H9 (cell line): Measurements from ENCODE around the gene FRK. TPM values are rescaled to one million over a fixed set of nuclear protein-coding genes. Genes with fewer than 3 reads are reported as not detected.

Experiments used
- DNase-seq: peaks from one replicate; pipeline ENCODE4 v3.0.0-alpha.2; 2017
- H2AFZ ChIP-seq: one replicate; pipeline ENCODE4 v1.6.1; 2013; ENCODE audit warnings: mild to moderate bottlenecking, low read length, control low read depth, moderate library complexity
- H2AK5ac ChIP-seq: 2 replicates; pipeline ENCODE4 v1.6.1; 2013; ENCODE audit warnings: low read length, control low read depth, mixed read lengths; ENCODE audit not compliant: insufficient read length
- H2BK120ac ChIP-seq: one replicate; pipeline ENCODE4 v1.6.1; 2013; ENCODE audit warnings: low read depth, mild to moderate bottlenecking, low read length, control low read depth, inconsistent platforms; ENCODE audit not compliant: poor library complexity, severe bottlenecking
- H2BK12ac ChIP-seq: 2 replicates; pipeline ENCODE4 v1.6.1; 2013; ENCODE audit warnings: low read length, control low read depth, mixed read lengths, low read depth; ENCODE audit not compliant: insufficient read length
- H2BK15ac ChIP-seq: 2 replicates; pipeline ENCODE4 v1.6.1; 2013; ENCODE audit warnings: low read depth, low read length, control low read depth
- H2BK20ac ChIP-seq: one replicate; pipeline ENCODE4 v1.6.1; 2013; ENCODE audit warnings: low read depth, mild to moderate bottlenecking, low read length, control low read depth, inconsistent platforms; ENCODE audit not compliant: poor library complexity, severe bottlenecking
- H2BK5ac ChIP-seq: 2 replicates; pipeline ENCODE4 v1.6.1; 2013; ENCODE audit warnings: low read length, control low read depth, mixed read lengths; ENCODE audit not compliant: insufficient read length
- H3K14ac ChIP-seq: 2 replicates; pipeline ENCODE4 v1.6.1; 2013; ENCODE audit warnings: low read length, control low read depth; ENCODE audit not compliant: insufficient read depth
- H3K18ac ChIP-seq: 2 replicates; pipeline ENCODE4 v1.6.1; 2013; ENCODE audit warnings: low read depth, mild to moderate bottlenecking, mixed read lengths, low read length, control low read depth; ENCODE audit not compliant: insufficient read length
- H3K23ac ChIP-seq: 2 replicates; pipeline ENCODE4 v1.6.1; 2013; ENCODE audit warnings: low read length, control low read depth, mixed read lengths, low read depth; ENCODE audit not compliant: insufficient read length
- H3K23me2 ChIP-seq: 2 replicates; pipeline ENCODE4 v1.6.1; 2013; ENCODE audit warnings: low read depth, mild to moderate bottlenecking, mixed read lengths, low read length, control low read depth; ENCODE audit not compliant: insufficient read length, poor library complexity, severe bottlenecking
- H3K27ac ChIP-seq: 2 replicates; pipeline ENCODE4 v1.5.1; 2013; ENCODE audit warnings: low read length, control low read depth, mixed read lengths, low read depth; ENCODE audit not compliant: insufficient read length
- H3K27me3 ChIP-seq: 2 replicates; pipeline ENCODE4 v1.6.1; 2013; ENCODE audit warnings: low read length, control low read depth, inconsistent platforms; ENCODE audit not compliant: insufficient read depth
- H3K4ac ChIP-seq: 2 replicates; pipeline ENCODE4 v1.6.1; 2013; ENCODE audit warnings: low read depth, mild to moderate bottlenecking, control low read depth, inconsistent platforms, low read length, moderate library complexity
- H3K4me1 ChIP-seq: 2 replicates; pipeline ENCODE4 v1.6.1; 2013; ENCODE audit warnings: low read length, control low read depth, inconsistent platforms; ENCODE audit not compliant: insufficient read depth
- H3K4me2 ChIP-seq: 2 replicates; pipeline ENCODE4 v1.6.1; 2013; ENCODE audit warnings: low read length, control low read depth, mixed read lengths; ENCODE audit not compliant: insufficient read length, insufficient read depth
- H3K56ac ChIP-seq: 2 replicates; pipeline ENCODE4 v1.6.1; 2013; ENCODE audit warnings: low read depth, mild to moderate bottlenecking, mixed read lengths, low read length, control low read depth; ENCODE audit not compliant: insufficient read length
- H3K79me1 ChIP-seq: 2 replicates; pipeline ENCODE4 v1.6.1; 2013; ENCODE audit warnings: low read depth, mild to moderate bottlenecking, moderate library complexity, low read length, control low read depth, inconsistent platforms; ENCODE audit not compliant: insufficient read depth, poor library complexity, severe bottlenecking
- H3K79me2 ChIP-seq: 2 replicates; pipeline ENCODE4 v1.6.1; 2013; ENCODE audit warnings: low read length, control low read depth, inconsistent platforms; ENCODE audit not compliant: insufficient read depth
- H3K9ac ChIP-seq: 2 replicates; pipeline ENCODE4 v1.6.1; 2013; ENCODE audit warnings: low read length, control low read depth, mixed read lengths; ENCODE audit not compliant: insufficient read length; ENCODE audit errors: extremely low read depth
- H3K9me3 ChIP-seq: one replicate; pipeline ENCODE4 v1.6.1; 2013; ENCODE audit warnings: low read depth, low read length, inconsistent platforms; ENCODE audit not compliant: control insufficient read depth
- H3T11ph ChIP-seq: one replicate; pipeline ENCODE4 v1.6.1; 2013; ENCODE audit warnings: mild to moderate bottlenecking, low read length, control low read depth, inconsistent platforms
- H4K20me1 ChIP-seq: one replicate; pipeline ENCODE4 v1.6.1; 2013; ENCODE audit not compliant: control insufficient read depth, insufficient read length, insufficient read depth
- H4K5ac ChIP-seq: 2 replicates; pipeline ENCODE4 v1.6.1; 2013; ENCODE audit warnings: low read depth, mild to moderate bottlenecking, mixed read lengths, low read length, control low read depth; ENCODE audit not compliant: insufficient read length
- H4K8ac ChIP-seq: replicated peaks from 2 replicates; pipeline ENCODE4 v1.6.1; 2013; ENCODE audit warnings: low read length, control low read depth, mixed read lengths, low read depth; ENCODE audit not compliant: insufficient read length
- H4K91ac ChIP-seq: 2 replicates; pipeline ENCODE4 v1.6.1; 2013; ENCODE audit warnings: low read depth, mild to moderate bottlenecking, moderate library complexity, mixed read lengths, low read length, control low read depth; ENCODE audit not compliant: insufficient read length
- H3K27ac Mint-ChIP-seq, 3 experiments: 2 replicates in 2 of 3; 3 replicates in 1 of 3; pipeline ENCODE4 v1.8.0; 2020 to 2021; ENCODE audit warnings: mixed read lengths in 3 of 3, mild to moderate bottlenecking in 1 of 3, moderate library complexity in 1 of 3
- H3K27me3 Mint-ChIP-seq: 2 replicates; pipeline ENCODE4 v1.8.0; 2021; ENCODE audit warnings: low read depth, mild to moderate bottlenecking, moderate library complexity, mixed read lengths
- H3K36me3 Mint-ChIP-seq, 3 experiments: 2 replicates in 2 of 3; 3 replicates in 1 of 3; pipeline ENCODE4 v1.8.0; 2020 to 2021; ENCODE audit warnings: low read depth in 3 of 3, mixed read lengths in 3 of 3; ENCODE audit not compliant: insufficient read depth in 1 of 3
- H3K4me1 Mint-ChIP-seq, 2 experiments: 2 replicates each; pipeline ENCODE4 v1.8.0; 2020; ENCODE audit warnings: mixed read lengths in 2 of 2
- H3K4me3 Mint-ChIP-seq, 2 experiments: 2 replicates in 1 of 2; 3 replicates in 1 of 2; pipeline ENCODE4 v1.8.0; 2020 to 2021; ENCODE audit warnings: mild to moderate bottlenecking in 2 of 2, mixed read lengths in 2 of 2, moderate library complexity in 1 of 2
- H3K9me3 Mint-ChIP-seq, 2 experiments: 2 replicates in 1 of 2; 3 replicates in 1 of 2; pipeline ENCODE4 v1.8.0; 2020; ENCODE audit warnings: mild to moderate bottlenecking in 2 of 2, mixed read lengths in 2 of 2, moderate library complexity in 1 of 2
- WGBS: extraction: QIAGEN DNeasy Blood & Tissue Kit; methylation state at CpG from one replicate; pipeline ENCODE4 v1.1.7; 2013; ENCODE audit warnings: missing lambda C conversion rate, low lambda C conversion rate, mixed read lengths; ENCODE audit not compliant: insufficient read length; ENCODE audit errors: extremely low coverage; 5-methylcytosine and 5-hydroxymethylcytosine counted together
- total RNA-seq: library from RNA; stranded (reverse); gene quantifications from 2 replicates; pipeline ENCODE4 v1.2.1, GENCODE V29; 2021
- TF ChIP-seq, protein P1 (sequence below): fragments of 200-600 bp; sonication (generic); conservative IDR thresholded peaks from 3 replicates; pipeline ENCODE4 v1.8.0; 2021; ENCODE audit warnings: antibody characterized with exemption, mild to moderate bottlenecking

The FRK gene
- total RNA-seq, 1 experiment from 2014 or later: 0.15 TPM

GRCh38 chr6:116010386-116010785, 50.3 kb downstream of the FRK start:
- H3K23ac ChIP-seq: no peak overlapping the region
- H3K23me2 ChIP-seq: no peaks in the 10 kb centered on the region
- H3K27ac ChIP-seq: no peak overlapping the region
- H3K79me1 ChIP-seq: no peaks in the 10 kb centered on the region
- H3K79me2 ChIP-seq: no peaks in the 10 kb centered on the region
- H3K9ac ChIP-seq: no peak overlapping the region
- no peak overlapping the region for H4K5ac ChIP-seq
- no peak overlapping the region for H2BK5ac ChIP-seq
- TF ChIP-seq, protein P1, sequence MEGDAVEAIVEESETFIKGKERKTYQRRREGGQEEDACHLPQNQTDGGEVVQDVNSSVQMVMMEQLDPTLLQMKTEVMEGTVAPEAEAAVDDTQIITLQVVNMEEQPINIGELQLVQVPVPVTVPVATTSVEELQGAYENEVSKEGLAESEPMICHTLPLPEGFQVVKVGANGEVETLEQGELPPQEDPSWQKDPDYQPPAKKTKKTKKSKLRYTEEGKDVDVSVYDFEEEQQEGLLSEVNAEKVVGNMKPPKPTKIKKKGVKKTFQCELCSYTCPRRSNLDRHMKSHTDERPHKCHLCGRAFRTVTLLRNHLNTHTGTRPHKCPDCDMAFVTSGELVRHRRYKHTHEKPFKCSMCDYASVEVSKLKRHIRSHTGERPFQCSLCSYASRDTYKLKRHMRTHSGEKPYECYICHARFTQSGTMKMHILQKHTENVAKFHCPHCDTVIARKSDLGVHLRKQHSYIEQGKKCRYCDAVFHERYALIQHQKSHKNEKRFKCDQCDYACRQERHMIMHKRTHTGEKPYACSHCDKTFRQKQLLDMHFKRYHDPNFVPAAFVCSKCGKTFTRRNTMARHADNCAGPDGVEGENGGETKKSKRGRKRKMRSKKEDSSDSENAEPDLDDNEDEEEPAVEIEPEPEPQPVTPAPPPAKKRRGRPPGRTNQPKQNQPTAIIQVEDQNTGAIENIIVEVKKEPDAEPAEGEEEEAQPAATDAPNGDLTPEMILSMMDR: no peak
- H3K9me3 Mint-ChIP-seq: no peaks in the 10 kb centered on the region
- H3K4me1 ChIP-seq: no peaks in the 10 kb centered on the region
- no peak overlapping the region for H3K14ac ChIP-seq
- no peak overlapping the region for H2BK120ac ChIP-seq
- no peak overlapping the region for H2BK15ac ChIP-seq
- H2AK5ac ChIP-seq: no peak overlapping the region
- H2BK12ac ChIP-seq: no peak overlapping the region
- H4K20me1 ChIP-seq: no peaks in the 10 kb centered on the region
- no CpG with 5 or more reads among the region's 3 CpGs for WGBS
- H3K27me3 Mint-ChIP-seq: no peaks in the 10 kb centered on the region
- no peaks in the 10 kb centered on the region for H3K9me3 ChIP-seq
- no peak overlapping the region for H3K27ac Mint-ChIP-seq
- peaks cover 0 to 2% of the 10 kb centered on the region in 2 experiments; a peak in 1 of 4 replicates for H3K4me1 Mint-ChIP-seq
- H3K36me3 Mint-ChIP-seq: no peaks in the 10 kb centered on the region
- H3K4me2 ChIP-seq: no peak overlapping the region
- H3K56ac ChIP-seq: no peak overlapping the region
- H4K91ac ChIP-seq: no peak overlapping the region
- H3K18ac ChIP-seq: no peak overlapping the region
- H4K8ac ChIP-seq: no peak overlapping the region
- DNase-seq: no peak
- H2BK20ac ChIP-seq: no peak overlapping the region
- no peak overlapping the region for H3T11ph ChIP-seq
- no peaks in the 10 kb centered on the region for H3K27me3 ChIP-seq
- no peak overlapping the region for H2AFZ ChIP-seq
- H3K4ac ChIP-seq: no peak overlapping the region
- no peak overlapping the region for H3K4me3 Mint-ChIP-seq
